GM12891 (cell line): ENCODE measurements around the gene UBR4.

Source experiments
- POLR2A ChIP-seq: IDR thresholded peaks from 2 replicates; pipeline ENCODE4 v1.6.1; 2011; ENCODE audit warnings: low read depth, low read length, control low read depth
- POLR2AphosphoS5 ChIP-seq: IDR thresholded peaks from 2 replicates; pipeline ENCODE4 v1.6.1; 2011; ENCODE audit warnings: low read depth, low read length, control low read depth
- SPI1 ChIP-seq: IDR thresholded peaks from 2 replicates; pipeline ENCODE4 v1.6.1; 2011; ENCODE audit warnings: low read depth, low read length, control low read depth
- TAF1 ChIP-seq: IDR thresholded peaks from 2 replicates; pipeline ENCODE4 v1.6.1; 2011; ENCODE audit warnings: low read depth, low read length, control low read depth

- TF ChIP-seq POLR2A (no peak), POLR2AphosphoS5 (no peak), TAF1 (no peak), SPI1 (no peak)
Measured at GRCh38 chr1:19149736-19150135, 60.3 kb downstream of the UBR4 start.
